Activated T-cell treated with anti-CD3 and anti-CD28 coated beads, Interleukin-2, amount 50 U/mL, for 4 hours (primary cell): Measurements from ENCODE around the gene CDH22. TPM values are rescaled to one million over a fixed set of nuclear protein-coding genes. Genes with fewer than 3 reads are reported as not detected.

Experiments
- ATAC-seq, 2 donors: fragments of 200-7000 bp; cut with Tn5 transposase; one replicate each; pipeline ENCODE4 v1.10.0; 2021
- DNase-seq: peaks from one replicate; pipeline ENCODE4 v3.0.0-alpha.2; 2020
- H3K27me3 Mint-ChIP-seq: one replicate; pipeline ENCODE4 v1.8.0; 2021; ENCODE audit warnings: low read depth, mixed read lengths
- H3K36me3 Mint-ChIP-seq: one replicate; pipeline ENCODE4 v1.8.0; 2022; ENCODE audit warnings: mixed read lengths; ENCODE audit not compliant: insufficient read depth
- H3K4me1 Mint-ChIP-seq: one replicate; pipeline ENCODE4 v1.8.0; 2021; ENCODE audit warnings: low read depth, mixed read lengths
- H3K4me3 Mint-ChIP-seq: one replicate; pipeline ENCODE4 v1.8.0; 2021; ENCODE audit warnings: mild to moderate bottlenecking, moderate library complexity, mixed read lengths
- H3K9me3 Mint-ChIP-seq: one replicate; pipeline ENCODE4 v1.8.0; 2021; ENCODE audit warnings: mixed read lengths
- total RNA-seq, 3 donors: library from RNA; stranded (reverse); gene quantifications; one replicate each; pipeline ENCODE4 v1.2.1, GENCODE V29; 2021

Gene CDH22
- total RNA-seq, 3 donors from 2014 or later: not detected

DNA sequence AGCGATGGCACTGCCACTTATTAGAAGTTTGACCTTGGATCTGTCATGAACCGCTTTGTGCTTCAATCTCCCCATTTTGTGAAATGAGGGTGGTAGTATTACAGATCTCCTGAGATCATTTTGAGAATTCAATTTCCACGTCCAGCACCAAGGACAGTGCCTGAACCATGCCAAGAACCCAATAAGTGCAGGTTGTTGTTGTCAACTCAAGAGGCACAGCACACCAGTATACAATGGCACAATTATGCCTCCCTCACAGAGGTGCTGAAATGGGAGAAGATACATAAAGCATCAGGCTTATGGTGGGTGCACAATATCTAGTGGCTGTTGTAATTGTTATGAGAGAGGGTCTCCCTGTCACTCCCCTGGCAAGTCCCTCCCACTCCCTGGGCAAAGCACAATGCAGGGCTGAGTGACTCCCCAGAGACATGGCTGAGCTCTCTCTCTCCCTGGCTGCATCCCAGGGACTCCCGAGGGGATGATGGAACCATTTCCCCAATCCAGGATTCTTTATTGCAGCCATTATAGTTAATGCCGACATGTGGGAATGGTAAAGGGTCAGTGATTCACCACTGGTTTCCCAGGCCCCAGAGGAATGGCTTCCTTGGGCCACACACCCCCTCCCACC is 78.7 kb downstream of the CDH22 start:
- Mint-ChIP-seq H3K27me3 (peaks cover 69% of the 10 kb centered on the region), H3K36me3 (no peaks in the 10 kb centered on the region), H3K4me3 (no peak overlapping the region), H3K4me1 (no peaks in the 10 kb centered on the region), H3K9me3 (no peaks in the 10 kb centered on the region)
- ATAC-seq: no peak
- DNase-seq: no peak

GRCh38 chr20:46228670-46229069 is 79.6 kb downstream of the CDH22 start:
- no peak for ATAC-seq
- no peak overlapping the region for H3K4me3 Mint-ChIP-seq
- no peaks in the 10 kb centered on the region for H3K9me3 Mint-ChIP-seq
- H3K36me3 Mint-ChIP-seq: no peaks in the 10 kb centered on the region
- H3K27me3 Mint-ChIP-seq: peaks cover 68% of the 10 kb centered on the region
- H3K4me1 Mint-ChIP-seq: no peaks in the 10 kb centered on the region
- DNase-seq: no peak

GRCh38 chr20:46227272-46227767 is 81.0 kb downstream of the CDH22 start:
- ATAC-seq (no peak), DNase-seq (no peak)
- Mint-ChIP-seq H3K9me3 (no peaks in the 10 kb centered on the region), H3K4me3 (no peak overlapping the region), H3K36me3 (no peaks in the 10 kb centered on the region), H3K4me1 (no peaks in the 10 kb centered on the region), H3K27me3 (peaks cover 64% of the 10 kb centered on the region)

DNA sequence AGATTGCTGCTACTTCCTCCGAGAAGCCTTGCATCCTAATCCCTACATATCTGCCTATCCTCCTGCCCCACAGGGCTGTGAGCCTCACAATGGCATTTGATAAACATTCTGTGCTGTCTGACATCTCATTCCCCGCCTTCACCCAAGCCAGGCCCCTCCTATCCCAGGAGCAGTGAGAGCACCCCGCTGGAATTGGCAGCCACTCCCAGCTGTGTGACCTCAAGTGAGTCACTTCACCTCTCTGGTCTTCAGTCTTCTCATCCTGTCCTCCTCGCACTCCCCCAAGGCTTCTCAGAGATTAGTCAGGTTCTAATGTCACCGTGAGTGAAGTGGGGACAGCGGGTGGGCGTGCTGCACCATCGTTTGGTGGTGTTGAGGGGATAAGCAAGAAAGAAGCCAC is 81.7 kb downstream of the CDH22 start:
- DNase-seq (no peak), ATAC-seq (no peak)
- H3K4me3 Mint-ChIP-seq: no peak overlapping the region

GRCh38 chr20:46222521-46223007 is 85.7 kb downstream of the CDH22 start:
- no peaks in the 10 kb centered on the region for H3K4me1 Mint-ChIP-seq
- ATAC-seq (no peak), DNase-seq (no peak)
- peaks cover 36% of the 10 kb centered on the region for H3K27me3 Mint-ChIP-seq
- no peaks in the 10 kb centered on the region for H3K36me3 Mint-ChIP-seq
- H3K4me3 Mint-ChIP-seq: no peak overlapping the region
- no peaks in the 10 kb centered on the region for H3K9me3 Mint-ChIP-seq

More for the DNA sequence above, 81.7 kb downstream of the CDH22 start:
- Mint-ChIP-seq H3K27me3 (peaks cover 57% of the 10 kb centered on the region), H3K9me3 (no peaks in the 10 kb centered on the region), H3K4me1 (no peaks in the 10 kb centered on the region), H3K36me3 (no peaks in the 10 kb centered on the region)

- Mint-ChIP-seq H3K27me3 (peaks cover 25% of the 10 kb centered on the region), H3K36me3 (no peaks in the 10 kb centered on the region), H3K4me1 (no peaks in the 10 kb centered on the region), H3K9me3 (no peaks in the 10 kb centered on the region), H3K4me3 (no peak overlapping the region)
- DNase-seq: no peak
- no peak for ATAC-seq
Observed at GRCh38 chr20:46221256-46221833, 87.0 kb downstream of the CDH22 start.

DNA sequence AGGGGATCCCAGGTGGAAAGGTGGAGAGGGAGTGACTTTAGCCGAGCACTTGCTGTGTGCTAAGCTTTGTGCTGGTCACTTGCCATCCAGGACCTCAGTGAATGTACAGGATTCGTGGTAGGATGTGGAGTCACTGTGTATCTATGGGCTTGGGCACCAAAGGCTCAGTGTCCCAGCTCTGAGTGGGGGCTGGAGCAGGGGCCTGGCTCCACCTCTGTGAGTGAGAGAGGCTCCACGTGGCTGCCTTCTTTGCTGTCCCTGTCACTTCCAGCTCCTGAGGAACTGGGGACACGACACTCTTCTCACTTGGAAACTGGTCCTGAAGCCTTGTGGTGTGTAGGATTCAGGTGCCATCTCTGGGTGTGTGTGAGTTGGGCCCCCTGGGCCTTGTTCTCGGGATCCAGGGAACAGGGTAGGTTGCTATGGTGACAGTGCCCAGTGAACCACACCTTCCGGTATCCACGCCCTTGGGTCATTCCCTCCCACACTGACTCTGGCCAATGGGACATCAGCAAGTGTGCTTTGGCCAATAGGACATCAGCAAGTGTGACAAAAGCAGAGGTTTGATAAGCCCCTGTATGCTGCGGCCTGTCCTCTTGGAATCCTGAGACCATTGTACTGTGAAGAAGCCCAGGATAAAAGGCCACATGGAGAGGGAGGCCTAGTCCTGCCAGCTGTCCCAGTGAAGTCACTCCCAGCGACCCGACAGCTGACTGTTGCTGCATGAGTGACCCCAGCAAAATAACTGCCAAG is 87.7 kb downstream of the CDH22 start:
- no peaks in the 10 kb centered on the region for H3K36me3 Mint-ChIP-seq
- peaks cover 19% of the 10 kb centered on the region for H3K27me3 Mint-ChIP-seq
- DNase-seq (no peak), ATAC-seq (no peak)
- H3K4me3 Mint-ChIP-seq: no peak overlapping the region
- no peaks in the 10 kb centered on the region for H3K4me1 Mint-ChIP-seq
- no peaks in the 10 kb centered on the region for H3K9me3 Mint-ChIP-seq

DNA sequence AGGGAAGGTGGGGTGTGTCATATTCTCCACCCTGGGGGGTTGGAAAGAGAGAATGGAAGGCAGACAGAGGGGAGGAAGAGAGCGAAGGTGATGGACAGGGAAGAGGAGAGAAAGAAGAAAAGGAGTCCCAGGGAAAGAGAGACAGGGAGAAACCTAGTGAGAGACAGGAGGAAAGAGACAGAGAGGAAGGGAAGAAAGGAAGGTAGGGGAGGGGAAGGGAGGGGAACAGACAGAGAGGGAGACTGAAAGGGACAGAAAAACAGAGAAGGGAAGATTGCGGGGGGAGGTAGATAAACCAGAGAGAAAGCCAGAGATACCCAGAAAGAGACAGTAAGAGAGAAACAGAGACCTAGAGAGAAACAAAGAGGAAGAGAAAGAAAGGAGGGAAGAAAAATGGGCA is 88.4 kb downstream of the CDH22 start:
- no peaks in the 10 kb centered on the region for H3K36me3 Mint-ChIP-seq
- H3K4me3 Mint-ChIP-seq: no peak overlapping the region
- H3K27me3 Mint-ChIP-seq: peaks cover 18% of the 10 kb centered on the region
- H3K9me3 Mint-ChIP-seq: no peaks in the 10 kb centered on the region
- ATAC-seq (no peak), DNase-seq (no peak)
- H3K4me1 Mint-ChIP-seq: no peaks in the 10 kb centered on the region

GRCh38 chr20:46219190-46219589 is 89.1 kb downstream of the CDH22 start:
- ATAC-seq (no peak), DNase-seq (no peak)
- no peaks in the 10 kb centered on the region for H3K4me1 Mint-ChIP-seq
- no peak overlapping the region for H3K4me3 Mint-ChIP-seq
- H3K36me3 Mint-ChIP-seq: no peaks in the 10 kb centered on the region
- H3K9me3 Mint-ChIP-seq: no peaks in the 10 kb centered on the region
- peaks cover 14% of the 10 kb centered on the region for H3K27me3 Mint-ChIP-seq

DNA sequence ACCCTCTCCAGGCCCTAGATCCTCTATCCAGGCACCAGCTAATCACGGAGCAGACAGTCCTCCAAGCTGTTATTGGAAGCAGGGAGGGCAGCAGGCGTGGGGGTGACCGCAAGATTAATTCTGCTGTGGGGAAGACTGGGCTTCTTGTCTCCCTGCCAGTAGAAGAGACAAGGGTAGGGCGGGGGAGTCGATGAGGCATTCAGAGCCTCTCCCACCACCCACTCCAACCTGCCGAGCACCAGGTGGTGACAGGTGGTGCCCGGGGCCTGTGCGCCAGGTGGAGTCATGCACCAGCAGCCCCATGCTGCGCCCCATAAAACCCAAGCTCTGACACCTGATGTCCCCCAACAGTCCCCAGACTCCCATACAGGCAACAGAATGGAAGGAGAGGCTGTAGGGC is 89.6 kb downstream of the CDH22 start:
- no peak overlapping the region for H3K4me3 Mint-ChIP-seq
- DNase-seq (no peak), ATAC-seq (no peak)
- H3K36me3 Mint-ChIP-seq: no peaks in the 10 kb centered on the region
- H3K4me1 Mint-ChIP-seq: no peaks in the 10 kb centered on the region
- no peaks in the 10 kb centered on the region for H3K9me3 Mint-ChIP-seq
- H3K27me3 Mint-ChIP-seq: peaks cover 18% of the 10 kb centered on the region

- H3K4me1 Mint-ChIP-seq: no peaks in the 10 kb centered on the region
- no peaks in the 10 kb centered on the region for H3K36me3 Mint-ChIP-seq
- ATAC-seq: no peak
- no peaks in the 10 kb centered on the region for H3K9me3 Mint-ChIP-seq
- H3K27me3 Mint-ChIP-seq: peaks cover 16% of the 10 kb centered on the region
- H3K4me3 Mint-ChIP-seq: no peak overlapping the region
- DNase-seq: no peak
Observed at GRCh38 chr20:46217583-46217982, 90.7 kb downstream of the CDH22 start.

- ATAC-seq: no peak
- H3K27me3 Mint-ChIP-seq: peaks cover 16% of the 10 kb centered on the region
- DNase-seq: no peak
- H3K4me1 Mint-ChIP-seq: no peaks in the 10 kb centered on the region
- H3K36me3 Mint-ChIP-seq: no peaks in the 10 kb centered on the region
- H3K9me3 Mint-ChIP-seq: no peaks in the 10 kb centered on the region
- no peak overlapping the region for H3K4me3 Mint-ChIP-seq
Observed at GRCh38 chr20:46216770-46217464, 91.4 kb downstream of the CDH22 start.

DNA sequence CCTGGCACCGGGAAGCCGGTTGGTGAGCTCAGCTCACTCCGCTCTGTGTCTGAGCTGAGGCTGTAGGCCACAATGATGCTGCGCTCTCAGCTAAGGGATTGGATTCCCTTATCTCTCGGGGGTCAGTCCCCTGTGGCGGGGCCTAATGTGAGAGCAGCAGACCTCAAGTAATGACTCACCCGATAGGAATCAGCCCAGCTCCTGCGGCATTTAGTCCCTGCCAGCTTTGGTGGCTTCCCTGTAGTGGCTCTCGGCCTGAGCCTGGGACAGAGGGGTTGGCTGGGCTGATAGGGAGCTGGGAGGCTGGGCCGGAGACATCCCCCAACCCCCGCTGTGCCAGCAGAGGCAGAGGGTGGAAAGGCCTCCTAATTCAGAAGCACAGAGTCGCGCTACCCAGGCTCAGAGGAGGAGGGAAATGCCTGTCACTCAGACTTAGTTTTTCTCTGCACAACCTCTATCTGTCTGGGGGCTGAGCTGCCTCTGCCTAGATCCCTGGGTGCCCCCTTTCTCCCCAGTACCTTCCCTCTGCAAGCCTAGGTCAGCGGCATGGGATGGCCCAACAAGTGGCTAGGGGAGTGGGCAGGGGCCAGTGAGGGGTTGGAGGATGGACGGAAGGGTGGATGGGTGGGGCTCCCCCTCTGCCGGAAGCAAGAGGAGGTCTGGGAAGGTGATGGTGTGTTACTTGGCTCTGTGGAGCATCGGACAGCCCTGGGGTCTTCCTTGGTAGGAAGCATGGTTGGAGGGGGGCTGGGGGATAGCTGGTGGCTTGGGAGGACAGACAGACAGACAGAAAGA is 92.2 kb downstream of the CDH22 start:
- no peaks in the 10 kb centered on the region for H3K9me3 Mint-ChIP-seq
- no peaks in the 10 kb centered on the region for H3K36me3 Mint-ChIP-seq
- H3K4me3 Mint-ChIP-seq: no peak overlapping the region
- no peaks in the 10 kb centered on the region for H3K4me1 Mint-ChIP-seq
- DNase-seq: no peak
- H3K27me3 Mint-ChIP-seq: peaks cover 18% of the 10 kb centered on the region
- ATAC-seq: no peak
